Bronchial epithelial cell (primary cell): ENCODE data around the gene FAM107B. TPM values are rescaled to one million over a fixed set of nuclear protein-coding genes. Genes with fewer than 3 reads are reported as not detected.

Experiments
- DNase-seq: peaks from one replicate; pipeline ENCODE4 v3.0.0-alpha.2; 2010; ENCODE audit warnings: low read depth
- FAIRE-seq: peaks from 2 replicates; lab custom pipeline; 2011; peaks lifted over from hg19 to GRCh38; lab: Jason Lieb, UNC
- H3K27me3 ChIP-seq: 2 replicates; pipeline ENCODE4 v1.5.1; 2011; ENCODE audit warnings: low read length; ENCODE audit not compliant: control insufficient read depth, insufficient read depth
- H3K36me3 ChIP-seq: 2 replicates; pipeline ENCODE4 v1.5.1; 2011; ENCODE audit warnings: low read length; ENCODE audit not compliant: control insufficient read depth, insufficient read depth
- H3K4me3 ChIP-seq: 2 replicates; pipeline ENCODE4 v1.5.1; 2011; ENCODE audit warnings: mild to moderate bottlenecking, low read depth, low read length, control low read depth
- total RNA-seq: library from RNA; depleted of rRNA; stranded (reverse); fragments of >200 nt; gene quantifications from 2 replicates; pipeline ENCODE4 v1.2.1, GENCODE V29; 2014
- TF ChIP-seq, protein P1 (sequence below): IDR thresholded peaks from 2 replicates; pipeline ENCODE4 v1.5.1; 2011; ENCODE audit warnings: mild to moderate bottlenecking, moderate library complexity, low read length, control low read depth, inconsistent platforms; ENCODE audit not compliant: insufficient read depth, severe bottlenecking

Gene FAM107B
- total RNA-seq, 1 donor from 2014 or later: 18.7 TPM

DNA sequence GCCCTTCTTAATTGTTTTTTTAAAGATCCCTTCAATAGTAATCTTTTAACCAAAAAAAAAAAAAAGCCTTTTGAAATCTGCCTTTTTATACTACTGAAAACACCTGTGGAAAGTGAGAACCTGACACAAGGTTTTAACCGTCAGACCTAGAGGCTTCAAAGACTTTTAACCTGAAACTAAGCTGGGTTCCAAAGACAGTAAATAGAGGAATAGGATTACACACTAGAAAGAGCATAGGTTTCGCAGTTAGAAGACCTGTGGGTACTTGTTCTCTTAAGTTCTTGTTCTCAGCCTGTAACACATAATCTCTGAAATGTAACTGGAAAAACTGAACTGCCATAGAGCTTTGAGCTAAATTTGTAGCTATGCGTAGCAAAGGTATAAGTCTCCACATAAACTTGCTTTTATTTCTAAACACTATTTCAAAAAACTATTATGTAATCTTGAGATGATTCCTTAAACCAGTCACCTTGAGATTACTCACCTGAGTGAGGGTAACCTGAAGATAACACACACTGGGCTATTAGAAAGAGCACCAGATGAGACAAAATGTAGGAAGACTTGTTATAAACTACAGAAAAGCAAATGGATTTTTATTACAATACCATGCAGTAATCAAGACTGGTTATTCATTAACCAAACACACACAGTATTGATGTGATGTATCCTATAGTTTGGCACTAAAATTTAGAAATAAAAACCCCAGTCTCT is 247.4 kb downstream of the FAM107B start:
- no peaks in the 10 kb centered on the region for H3K36me3 ChIP-seq
- FAIRE-seq: no peak
- no peaks in the 10 kb centered on the region for H3K27me3 ChIP-seq
- TF ChIP-seq, protein P1, sequence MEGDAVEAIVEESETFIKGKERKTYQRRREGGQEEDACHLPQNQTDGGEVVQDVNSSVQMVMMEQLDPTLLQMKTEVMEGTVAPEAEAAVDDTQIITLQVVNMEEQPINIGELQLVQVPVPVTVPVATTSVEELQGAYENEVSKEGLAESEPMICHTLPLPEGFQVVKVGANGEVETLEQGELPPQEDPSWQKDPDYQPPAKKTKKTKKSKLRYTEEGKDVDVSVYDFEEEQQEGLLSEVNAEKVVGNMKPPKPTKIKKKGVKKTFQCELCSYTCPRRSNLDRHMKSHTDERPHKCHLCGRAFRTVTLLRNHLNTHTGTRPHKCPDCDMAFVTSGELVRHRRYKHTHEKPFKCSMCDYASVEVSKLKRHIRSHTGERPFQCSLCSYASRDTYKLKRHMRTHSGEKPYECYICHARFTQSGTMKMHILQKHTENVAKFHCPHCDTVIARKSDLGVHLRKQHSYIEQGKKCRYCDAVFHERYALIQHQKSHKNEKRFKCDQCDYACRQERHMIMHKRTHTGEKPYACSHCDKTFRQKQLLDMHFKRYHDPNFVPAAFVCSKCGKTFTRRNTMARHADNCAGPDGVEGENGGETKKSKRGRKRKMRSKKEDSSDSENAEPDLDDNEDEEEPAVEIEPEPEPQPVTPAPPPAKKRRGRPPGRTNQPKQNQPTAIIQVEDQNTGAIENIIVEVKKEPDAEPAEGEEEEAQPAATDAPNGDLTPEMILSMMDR: no peak
- DNase-seq: peak; percentile 56
- H3K4me3 ChIP-seq: no peak overlapping the region

- no peaks in the 10 kb centered on the region for H3K27me3 ChIP-seq
- TF ChIP-seq, protein P1: no peak
- FAIRE-seq (no peak), DNase-seq (no peak)
- H3K4me3 ChIP-seq: no peak overlapping the region
- H3K36me3 ChIP-seq: no peaks in the 10 kb centered on the region
These were observed 248.4 kb downstream of the FAM107B start for GRCh38 chr10:14526326-14526725.

DNA sequence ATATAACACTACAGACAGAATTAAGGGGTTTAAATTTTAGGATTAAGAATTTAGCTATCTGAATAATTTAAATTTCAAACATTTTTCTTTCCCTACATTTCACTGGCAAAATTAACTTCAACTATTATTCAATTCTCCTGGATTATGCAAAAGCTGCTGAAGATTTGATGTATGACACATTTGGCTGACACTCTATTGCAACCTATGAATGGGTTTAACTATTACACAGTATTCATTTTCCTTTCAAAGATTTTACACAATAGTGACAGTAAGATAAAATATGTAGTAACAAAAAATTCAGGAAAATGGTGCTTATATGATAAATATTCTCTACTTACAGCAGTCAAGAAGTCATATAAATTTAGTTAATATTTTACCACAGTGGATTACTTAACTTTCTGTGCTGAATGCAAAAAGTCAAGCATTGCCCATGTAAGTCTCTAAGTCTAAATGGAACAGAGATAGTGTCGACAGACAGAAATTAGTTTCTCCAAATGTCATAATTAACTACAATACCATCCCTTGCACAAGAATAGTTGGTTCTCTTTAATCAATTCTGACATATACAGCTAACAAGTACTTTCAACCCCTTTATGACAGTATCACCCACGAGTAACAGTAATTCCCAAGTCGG is 249.9 kb downstream of the FAM107B start:
- TF ChIP-seq, protein P1: no peak
- Histone ChIP-seq H3K36me3 (no peaks in the 10 kb centered on the region), H3K27me3 (no peaks in the 10 kb centered on the region), H3K4me3 (no peak overlapping the region)
- DNase-seq (no peak), FAIRE-seq (no peak)

GRCh38 chr10:14523286-14523685 is 251.4 kb downstream of the FAM107B start:
- DNase-seq: no peak
- Histone ChIP-seq H3K36me3 (no peaks in the 10 kb centered on the region), H3K27me3 (no peaks in the 10 kb centered on the region), H3K4me3 (no peak overlapping the region)
- TF ChIP-seq, protein P1: no peak
- peak; percentile 89 for FAIRE-seq

DNA sequence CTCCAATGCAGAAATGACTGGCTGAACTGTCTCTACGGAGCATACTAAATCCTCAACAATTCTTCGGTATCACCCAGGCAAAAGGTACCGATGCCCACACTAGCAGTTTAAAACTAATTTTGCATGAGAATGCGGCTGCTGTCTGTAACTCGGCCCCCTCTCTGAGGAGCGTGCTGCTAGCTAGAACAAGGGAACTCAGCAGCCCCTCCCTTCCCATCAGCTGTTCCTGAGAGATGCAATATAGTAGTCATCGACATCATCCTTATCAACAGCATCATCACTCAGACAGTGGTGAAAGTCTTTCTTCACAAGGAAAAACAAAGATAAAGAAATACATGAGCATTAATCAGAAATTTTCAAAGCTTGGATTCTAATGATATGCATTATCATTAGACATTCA is 254.9 kb downstream of the FAM107B start:
- H3K27me3 ChIP-seq: no peaks in the 10 kb centered on the region
- no peak overlapping the region for H3K4me3 ChIP-seq
- TF ChIP-seq, protein P1: no peak
- H3K36me3 ChIP-seq: no peaks in the 10 kb centered on the region
- FAIRE-seq (no peak), DNase-seq (no peak)

DNA sequence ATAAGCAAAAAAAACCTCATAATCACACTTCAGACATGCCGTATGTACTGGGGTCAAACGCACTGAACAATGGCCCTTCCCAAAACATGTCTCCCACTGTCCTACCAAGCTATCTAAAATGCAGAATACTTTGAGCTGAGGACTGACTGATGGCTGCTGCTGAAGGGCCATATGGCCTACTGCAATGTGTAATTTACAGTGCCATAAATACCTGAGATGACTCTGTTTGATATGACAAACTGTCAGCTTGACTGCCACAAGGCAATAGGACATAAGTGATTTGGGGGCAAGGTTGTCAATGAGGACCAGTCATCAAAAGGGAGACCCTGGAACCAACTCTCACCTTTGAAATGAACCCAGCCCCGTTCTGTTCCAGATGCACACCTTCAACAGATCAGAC is 256.5 kb downstream of the FAM107B start:
- FAIRE-seq: no peak
- no peaks in the 10 kb centered on the region for H3K36me3 ChIP-seq
- H3K27me3 ChIP-seq: no peaks in the 10 kb centered on the region
- DNase-seq: no peak
- TF ChIP-seq, protein P1: no peak
- no peak overlapping the region for H3K4me3 ChIP-seq
